Tongue (tissue), 2 donors: ENCODE measurements around the gene TMEM9. TPM values are rescaled to one million over a fixed set of nuclear protein-coding genes. Genes with fewer than 3 reads are reported as not detected.
"Not testable (repeated sequence)": the region's sequence is repeated elsewhere in the genome, so short reads cannot be mapped to it uniquely, and the experiment has no call there.

Source experiments
- DNase-seq: peaks from one replicate; pipeline ENCODE4 v3.0.0-alpha.2; 2015
- total RNA-seq: library from RNA; depleted of rRNA; stranded (reverse); fragments of >200 nt; gene quantifications from one replicate; pipeline ENCODE4 v1.2.3, GENCODE V29; 2014

Gene TMEM9
- total RNA-seq, 1 donor from 2014 or later, result 67.7 TPM

DNA sequence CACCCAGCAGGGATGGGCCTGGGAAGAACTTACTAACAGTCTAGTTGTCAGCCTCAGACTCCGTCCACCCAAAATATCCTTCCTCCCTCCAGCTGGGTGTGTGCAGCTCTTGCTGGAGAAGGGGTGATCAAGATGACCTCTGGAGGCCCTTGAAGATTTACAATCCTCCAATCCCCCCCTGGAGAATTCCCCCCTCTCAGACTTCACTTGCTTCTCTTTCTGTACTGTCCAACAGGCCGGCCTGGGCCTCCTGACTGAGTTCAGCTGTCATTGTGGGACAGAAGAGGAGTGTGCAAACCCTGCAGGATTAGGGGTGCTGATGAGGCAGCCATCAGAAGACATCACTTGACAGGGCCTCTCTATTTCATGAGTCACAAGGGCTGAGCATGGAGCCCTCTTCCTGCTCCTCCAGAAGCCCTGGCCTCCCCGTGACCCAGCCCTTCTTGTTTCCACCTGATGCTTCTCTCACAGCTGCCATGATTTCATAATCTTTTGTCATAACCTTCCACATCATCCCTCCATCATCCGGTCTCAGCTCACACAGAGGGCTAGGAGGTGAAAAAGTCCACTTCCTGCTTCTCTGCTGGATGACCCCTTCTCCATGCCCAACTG, 18.8 kb upstream of the TMEM9 start:
- DNase-seq, result peak; percentile 32

DNA sequence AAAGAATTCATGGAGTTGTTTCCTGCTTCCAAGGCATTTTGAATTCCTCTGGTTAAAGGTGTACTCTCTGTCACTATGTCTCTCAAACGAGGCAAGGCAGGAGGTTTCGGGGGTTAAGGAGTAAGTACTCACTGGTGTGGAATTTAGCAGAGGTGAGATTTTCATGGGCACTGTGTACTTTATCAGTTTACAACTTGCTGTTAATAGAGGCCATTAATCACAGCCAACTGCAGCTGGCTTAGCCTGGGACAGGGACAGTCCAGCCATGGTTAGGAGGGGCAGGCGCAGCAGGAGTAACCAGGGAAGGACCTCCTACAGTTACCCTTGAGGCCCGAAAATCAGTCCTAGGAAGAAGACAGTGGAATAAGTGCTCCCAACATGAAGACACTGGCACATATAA, 18.1 kb upstream of the TMEM9 start:
- no peak for DNase-seq

DNA sequence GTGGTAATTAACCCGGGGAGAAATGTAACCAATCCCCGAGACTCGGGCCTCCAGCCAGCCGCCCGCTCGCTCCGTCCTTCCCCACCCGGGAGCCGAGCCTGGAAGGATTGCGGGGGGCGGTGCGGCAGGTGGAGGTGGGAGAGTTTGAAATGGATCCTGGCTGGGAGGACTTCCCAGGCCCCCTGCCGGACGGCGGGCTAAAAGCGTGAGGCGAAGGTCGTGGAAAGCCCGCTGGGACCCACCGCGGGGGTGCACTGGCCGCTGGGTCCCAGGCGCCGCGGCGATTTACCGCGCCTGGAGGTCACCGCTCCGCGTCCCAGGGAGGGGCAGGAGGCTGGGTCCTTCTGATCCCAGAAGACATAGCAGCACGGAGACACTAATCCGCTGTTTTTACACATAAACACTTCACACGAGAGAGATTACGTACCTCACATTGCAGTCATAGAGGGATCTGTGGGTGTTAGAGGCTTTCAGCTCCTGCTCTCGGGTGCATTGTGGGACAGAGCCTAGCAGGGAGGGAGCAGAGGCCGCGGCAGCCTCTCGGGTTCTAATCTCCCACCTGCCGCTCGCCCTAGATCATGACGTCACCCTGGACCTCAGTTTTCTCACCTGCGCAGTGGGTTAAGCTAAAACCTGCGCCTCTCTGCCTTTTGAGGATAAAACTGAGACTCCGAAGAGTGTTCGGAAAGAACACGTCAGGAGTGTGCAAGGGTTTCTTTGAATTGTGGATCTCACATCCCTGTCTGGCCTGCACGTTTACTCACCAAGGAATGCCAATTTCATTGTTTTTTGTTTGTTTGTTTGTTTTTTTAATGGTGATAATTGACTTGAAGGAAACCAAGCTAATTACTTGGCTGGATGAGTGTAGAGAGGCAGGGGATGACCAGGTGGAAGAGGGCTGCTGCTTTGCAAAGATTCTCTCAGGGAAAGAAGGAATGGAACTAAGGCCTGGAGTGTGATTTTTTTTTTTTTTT, 17.1 kb upstream of the TMEM9 start:
- peak; percentile 68 for DNase-seq

DNA sequence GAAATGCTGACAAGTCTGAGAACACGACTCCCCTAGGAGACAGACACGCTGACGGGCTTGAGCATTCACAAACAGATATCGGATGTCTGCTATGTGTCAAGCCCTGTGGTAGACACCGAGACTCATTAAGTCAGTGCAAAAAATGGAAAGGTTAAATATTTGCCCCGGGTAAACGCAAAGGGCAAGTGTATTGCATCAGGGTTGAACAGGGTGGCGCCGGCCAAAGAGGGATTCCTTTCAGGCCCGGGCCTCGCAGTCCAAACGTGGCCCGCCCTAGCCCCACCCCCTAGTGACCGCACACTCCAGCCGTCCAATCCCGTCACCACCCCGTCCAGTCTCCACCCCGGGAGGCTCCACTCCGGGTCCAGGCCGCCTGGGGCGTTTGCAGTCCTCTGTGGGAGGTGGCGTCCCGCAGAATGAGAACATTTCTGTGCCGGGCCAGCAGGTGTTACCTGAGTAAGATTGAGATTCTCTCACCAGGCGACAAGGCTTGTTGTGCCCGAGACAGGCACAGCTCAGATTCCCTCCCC, 16.3 kb upstream of the TMEM9 start:
- DNase-seq, result peak; percentile 96

DNA sequence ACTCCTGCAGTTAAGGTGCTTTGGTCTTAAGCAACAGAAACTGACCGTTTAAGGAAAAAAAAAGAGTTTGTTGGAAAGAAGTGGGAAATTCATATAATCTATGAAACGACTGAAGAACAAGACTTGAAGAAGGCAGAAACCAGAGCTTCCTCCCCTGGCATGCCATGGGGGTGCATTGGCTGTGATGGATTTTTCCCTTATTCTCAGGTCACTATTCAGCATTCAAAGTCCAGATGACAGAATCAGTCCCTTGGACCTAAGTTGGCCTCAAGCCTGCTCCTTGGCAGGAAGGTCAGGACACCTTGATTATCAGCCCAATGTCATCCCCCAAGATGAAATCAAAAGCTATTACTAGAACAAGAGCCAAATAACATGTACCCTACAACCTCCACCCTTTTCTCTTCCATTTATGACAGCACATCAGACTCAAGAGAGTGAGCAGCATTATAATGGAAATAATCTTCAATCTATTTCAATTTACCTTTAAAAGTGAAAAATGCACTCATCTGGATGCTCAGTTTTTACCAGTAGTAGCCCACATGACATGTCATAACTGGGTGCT, 15.8 kb upstream of the TMEM9 start:
- no peak for DNase-seq

DNA sequence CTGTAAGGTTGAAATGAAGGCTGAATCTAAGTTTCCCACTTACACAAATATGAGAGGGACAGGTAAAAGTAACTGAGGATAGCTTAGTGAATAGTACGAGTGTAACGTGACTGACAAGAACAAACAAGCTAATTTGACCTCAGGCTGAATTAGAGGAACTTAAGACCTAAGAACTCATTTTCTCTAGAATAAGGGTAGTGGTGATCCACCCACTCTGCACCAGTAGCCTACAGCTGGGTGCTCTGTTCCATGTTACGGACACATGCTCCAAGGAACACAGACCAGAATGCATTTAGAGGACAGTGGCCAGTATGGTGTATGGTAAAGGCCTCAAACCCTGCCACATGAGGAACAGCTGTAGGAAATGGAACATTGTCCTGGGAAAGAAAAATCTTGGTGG, 14.9 kb upstream of the TMEM9 start:
- DNase-seq, result no peak

DNA sequence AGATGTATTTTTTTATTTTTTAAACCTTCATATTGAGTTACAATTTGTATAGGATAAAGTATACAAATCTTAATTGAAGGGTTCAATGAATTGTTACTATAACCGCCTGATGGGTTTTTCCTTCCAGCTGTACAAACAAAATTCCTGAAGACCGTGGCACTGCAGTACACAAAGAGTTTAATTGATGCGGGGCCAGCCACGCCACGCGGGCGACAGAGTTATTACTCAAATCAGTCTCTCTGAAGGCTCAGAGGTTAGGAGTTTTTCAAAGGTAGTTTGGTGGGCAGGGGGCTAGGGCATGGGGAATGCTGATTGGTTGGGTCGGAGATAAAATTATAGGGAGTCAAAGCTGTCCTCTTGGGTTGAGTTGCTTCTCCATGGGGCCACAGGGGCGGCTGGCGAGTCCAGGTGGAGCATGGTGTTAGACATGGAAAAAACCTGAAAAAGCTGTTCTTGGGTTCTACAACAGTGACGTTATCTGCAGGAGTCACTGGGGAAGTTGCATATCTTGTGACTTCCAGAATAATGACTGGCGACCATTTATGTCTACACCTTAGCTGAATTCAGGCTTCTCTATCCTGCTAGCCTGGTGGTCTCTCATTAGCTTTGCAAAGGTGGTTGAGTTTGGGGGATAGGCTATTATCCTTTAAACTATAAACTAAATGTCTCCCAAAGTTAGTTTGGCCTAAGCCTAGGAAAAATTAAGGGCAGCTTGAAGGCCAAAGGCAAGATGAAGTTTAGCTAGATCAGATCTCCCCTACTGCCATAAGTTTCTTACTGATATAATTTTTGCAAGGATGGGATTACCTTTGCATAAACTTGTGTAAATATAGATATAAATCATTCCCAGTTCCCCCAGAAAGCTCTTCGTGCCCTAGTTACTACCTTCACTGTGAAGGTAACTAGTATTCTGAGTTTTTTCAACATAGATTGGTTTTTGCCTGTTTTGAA, 13.0 kb upstream of the TMEM9 start:
- no peak for DNase-seq

DNA sequence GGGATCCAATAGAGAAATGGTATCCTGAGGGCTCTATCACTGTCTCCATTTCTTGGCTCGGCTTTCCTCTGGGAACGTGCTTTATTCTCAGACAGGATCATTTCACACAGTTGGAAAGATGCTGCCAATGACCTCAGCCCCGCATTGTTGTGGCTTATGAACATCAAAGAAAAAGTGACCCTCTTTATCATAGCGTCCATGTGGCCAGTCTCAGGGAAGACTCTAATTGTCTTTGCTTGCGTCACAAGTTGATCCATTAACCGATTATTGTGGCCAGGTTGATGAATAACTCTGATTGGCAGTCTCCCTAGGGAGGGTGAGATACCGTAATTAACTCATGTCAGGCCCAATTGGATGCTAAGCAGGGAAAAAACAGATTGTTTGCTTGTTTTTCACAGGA, 10.4 kb upstream of the TMEM9 start:
- DNase-seq, result no peak

DNA sequence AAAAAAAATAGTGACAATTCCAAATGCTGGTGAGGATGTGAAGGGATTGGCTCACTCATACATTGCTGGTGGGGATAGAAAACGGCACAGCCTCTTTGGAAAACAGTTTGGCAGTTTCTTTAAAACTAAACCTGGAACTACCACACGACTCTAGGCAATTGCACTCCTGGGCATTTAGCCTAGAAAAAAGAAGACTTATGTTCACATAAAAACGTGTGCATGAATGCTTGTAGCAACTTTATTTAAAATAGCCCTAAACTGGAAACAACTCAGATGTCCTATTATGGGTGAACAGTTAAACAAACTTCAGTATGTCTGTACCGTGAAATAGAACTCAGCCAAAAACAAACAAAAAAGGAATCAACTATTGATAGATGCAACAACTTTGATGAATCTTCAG, 9.4 kb upstream of the TMEM9 start:
- no peak for DNase-seq

DNA sequence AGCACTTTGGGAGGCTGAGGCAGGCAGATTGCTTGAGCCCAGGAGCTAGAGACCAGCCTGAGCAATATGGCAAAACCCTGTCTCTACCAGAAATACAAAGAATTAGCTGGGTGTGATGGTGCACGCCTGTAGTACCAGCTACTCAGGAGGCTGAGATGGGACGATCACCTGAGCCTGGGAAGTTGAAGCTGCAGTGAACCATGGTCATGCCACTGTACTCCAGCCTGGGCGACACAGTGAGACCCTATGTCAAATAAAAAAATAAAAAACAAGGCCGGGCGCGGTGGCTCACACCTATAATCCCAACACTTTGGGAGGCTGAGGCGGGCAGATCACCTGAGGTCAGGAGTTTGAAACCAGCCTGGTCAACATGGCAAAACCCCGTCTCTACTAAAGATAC, 8.8 kb upstream of the TMEM9 start:
- not testable (repeated sequence) for DNase-seq

DNA sequence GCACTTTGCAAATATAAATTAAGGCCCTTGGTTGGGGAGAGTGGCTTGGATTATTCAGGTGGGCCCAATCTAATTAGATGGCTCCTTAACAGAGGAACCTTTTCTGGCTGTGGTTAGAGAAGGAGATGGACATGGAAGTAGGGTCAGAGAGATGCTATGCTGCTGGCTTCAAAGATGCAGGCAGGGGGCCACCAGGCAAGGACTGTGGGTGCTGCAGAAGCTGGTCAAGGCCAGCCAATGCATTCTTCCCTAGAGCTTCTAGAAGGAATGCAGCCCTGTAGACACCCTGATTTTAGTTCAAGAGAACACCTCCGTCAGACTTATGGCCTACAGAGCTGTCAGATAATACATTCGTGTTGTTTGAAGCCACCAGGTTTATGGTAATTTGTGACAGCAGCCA, 3.7 kb upstream of the TMEM9 start:
- DNase-seq, result no peak

DNA sequence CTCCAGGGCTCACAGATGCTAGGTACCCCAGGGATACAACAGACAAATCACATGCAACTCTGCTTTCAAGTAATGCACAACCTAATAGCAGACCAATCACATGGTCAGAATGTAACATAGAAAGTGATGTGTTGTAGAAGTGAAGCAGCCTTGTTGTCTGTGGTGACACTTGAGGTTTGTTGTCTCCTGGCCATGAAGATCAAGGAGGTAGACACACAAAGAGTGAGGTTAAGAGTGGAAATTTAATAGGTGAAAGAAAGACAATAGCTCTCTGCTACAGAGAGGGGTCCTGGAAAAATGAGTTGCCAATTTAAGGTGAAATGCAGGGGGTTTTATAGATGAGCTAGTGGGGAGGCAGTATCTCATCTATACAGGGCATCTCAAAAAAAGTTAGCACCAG, 2.5 kb upstream of the TMEM9 start:
- DNase-seq, result no peak

DNA sequence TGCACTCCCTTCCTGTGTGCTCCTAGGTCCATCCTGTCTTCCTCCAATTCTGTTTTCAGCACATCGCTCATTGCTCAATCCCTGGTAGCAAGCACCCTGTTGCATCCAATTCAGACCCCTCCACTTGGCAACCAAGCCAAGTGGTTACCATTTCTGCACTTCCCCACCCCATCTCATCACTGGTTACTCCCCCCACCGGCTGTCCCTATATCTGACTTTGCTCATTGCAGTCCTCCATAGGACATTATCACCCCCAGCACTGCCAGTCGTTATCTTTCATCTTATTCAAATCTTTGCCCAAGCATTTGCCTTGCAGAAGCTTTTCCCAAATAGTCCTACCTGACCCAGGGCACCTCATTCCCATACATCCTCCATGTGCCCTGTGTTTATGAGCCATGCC, 2.1 kb upstream of the TMEM9 start:
- no peak for DNase-seq

DNA sequence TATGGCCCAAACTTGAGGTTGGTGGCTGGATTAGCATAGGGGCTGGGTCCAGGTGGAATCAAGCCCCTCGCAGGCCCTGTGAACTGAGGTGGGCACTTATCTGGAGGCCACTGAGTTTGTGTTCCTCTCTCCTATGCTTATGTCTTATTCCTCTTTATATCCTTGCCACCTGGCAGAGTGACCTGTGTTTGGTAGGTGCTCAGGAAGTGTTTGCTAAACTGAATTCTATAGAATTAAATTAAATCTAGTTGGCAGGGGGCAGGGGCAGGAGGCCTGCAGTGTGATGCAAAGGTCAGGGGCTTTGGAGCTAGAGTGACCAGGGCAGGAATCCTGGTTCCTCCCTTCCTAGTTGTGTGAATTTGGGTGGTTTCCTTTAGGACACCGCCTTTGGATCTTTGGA, 1.1 kb upstream of the TMEM9 start:
- no peak for DNase-seq

DNA sequence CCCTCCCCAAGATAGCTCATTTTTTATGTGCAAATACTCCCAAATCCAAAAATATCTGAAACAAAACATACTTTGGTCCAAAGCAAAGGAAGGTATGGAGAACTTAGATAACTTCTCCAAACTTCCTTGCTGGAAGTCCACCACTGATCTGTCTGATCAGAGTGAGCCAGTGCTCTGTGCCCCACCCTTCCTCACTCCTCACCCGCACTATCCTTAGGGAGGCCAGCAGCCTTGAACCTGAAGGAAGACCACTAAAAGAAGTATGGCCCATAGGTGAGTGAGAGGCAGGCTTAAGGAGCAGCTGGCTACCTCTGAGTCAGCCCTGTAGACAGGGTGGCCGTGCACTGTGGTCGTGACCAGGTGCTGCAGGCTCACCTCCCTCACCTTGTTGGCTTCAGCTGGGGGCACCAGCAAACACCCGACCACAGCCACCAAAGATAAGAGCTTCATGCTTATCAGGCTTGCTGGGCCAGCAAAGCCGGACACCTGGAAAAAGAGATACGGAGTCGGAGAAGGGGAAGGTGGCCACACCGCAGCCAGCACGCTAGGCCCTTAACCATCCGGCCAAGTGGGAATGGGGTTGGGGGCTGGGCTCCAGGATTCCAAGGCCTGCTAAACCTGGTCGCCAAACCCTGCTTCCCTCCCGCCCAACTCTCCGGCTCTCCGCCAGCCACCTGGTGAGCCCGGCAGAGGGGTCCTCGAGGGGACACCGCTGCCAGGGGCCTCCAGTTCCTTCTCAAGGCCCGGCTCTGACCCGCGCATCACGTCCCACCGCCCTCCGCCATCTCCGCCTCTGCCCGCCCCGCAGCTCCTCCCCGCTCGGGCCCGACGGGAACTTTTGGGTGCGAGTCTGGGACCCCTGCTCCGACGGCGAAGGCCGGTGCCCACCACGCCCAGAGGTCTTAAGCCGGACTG, 543 bp downstream of the TMEM9 start:
- no peak for DNase-seq

DNA sequence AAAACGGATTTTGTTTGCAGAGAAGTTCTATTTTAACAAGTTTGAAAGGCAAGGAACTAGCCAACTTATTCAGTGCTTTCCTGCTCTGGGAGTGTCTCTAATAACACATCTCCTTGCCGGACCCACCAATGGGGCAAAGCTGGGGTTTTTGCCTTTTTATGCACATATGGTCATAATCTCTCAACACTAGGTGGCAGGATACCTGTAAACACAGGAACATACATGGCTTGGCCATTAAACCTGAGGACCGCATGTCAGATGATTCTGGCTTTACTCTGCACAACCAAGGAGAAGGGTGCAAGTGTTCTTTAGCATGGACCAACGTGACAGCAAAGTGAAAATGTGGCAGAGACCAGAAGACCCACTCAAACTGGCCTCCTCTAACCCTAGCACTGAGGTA, 4.9 kb downstream of the TMEM9 start:
- no peak for DNase-seq

DNA sequence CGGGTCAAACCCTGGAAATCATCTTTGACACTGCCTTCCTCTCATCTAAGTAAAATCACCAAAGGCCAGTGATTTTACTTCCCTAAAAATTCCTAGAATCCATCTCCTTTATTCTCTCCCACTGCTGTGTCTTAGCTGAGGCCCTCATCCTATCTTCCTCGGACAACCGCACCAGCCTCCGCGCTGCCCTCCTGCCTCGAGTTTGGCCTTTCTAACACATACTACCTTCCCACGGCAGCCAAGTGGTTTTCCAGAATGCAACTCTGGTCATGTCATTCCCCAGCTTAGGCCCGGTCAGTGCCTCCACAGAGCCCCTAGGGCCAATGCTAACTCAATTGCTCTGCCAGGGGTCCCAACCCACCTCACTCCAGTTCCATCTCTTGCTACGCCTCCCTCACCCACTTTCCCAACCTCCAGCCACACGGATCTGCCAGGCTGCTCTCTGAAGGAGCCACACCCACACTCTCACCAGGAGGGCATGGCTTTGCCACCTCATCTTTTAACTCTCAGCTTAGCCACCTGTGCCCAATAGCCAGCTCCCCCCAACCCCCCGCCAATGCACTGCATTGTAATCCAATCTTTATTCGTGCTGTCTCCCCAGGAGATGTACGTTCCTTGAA, 6.8 kb downstream of the TMEM9 start:
- no peak for DNase-seq

DNA sequence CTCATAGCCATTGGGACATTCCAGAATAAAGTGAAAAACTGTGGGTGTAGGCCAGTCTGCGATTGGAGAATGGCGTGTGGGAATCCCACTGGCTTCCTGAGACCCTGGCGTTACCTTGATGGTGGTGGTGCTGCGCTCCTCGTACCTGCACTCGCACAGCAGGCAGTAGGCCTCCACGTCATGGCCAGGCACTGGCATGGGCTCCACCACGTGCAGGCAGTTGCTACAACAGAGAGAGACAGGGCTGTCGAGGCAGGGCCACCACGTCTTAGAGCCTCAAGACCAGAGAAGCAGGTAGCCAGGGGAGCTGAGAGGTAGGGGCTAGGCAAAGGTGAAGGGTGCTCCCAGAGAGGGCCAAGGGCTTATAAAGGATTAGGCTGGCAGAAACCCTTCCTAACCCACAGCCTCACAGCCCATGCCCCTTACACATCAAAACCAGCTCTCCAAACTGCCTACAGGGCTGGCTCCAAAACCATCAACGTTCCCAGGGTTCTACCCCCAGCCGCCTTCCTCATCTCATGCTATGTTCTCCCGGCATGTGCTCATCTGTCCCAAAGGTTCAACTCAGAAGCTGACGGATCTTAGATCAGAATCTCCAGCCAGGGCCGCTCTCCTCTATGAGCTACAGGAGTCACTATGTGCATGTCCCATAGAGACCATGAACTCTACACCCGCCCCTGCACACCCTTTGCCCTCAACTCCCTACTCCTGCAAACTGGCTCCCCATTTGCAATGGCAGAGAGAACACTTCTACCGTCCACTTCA, 7.5 kb downstream of the TMEM9 start:
- DNase-seq, result no peak

DNA sequence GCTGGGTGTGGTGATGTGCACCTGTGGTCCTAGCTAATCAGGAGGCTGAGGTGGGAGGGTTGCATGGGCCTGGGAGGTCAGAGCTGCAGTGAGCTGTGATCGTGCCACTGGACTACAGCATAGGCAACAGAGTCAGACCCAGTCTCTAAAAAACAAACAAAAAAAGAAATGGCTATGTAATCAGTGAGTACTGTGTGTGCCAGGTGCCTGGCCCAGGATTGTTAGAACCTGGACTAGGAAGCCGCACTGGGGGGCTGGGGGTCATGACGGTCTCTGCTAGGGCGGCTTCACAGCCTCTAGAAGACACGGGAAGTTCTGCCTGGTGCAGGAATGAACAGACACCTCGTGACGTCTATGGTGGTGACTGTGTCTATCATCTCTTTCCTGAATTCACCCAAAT, 8.5 kb downstream of the TMEM9 start:
- no peak for DNase-seq

DNA sequence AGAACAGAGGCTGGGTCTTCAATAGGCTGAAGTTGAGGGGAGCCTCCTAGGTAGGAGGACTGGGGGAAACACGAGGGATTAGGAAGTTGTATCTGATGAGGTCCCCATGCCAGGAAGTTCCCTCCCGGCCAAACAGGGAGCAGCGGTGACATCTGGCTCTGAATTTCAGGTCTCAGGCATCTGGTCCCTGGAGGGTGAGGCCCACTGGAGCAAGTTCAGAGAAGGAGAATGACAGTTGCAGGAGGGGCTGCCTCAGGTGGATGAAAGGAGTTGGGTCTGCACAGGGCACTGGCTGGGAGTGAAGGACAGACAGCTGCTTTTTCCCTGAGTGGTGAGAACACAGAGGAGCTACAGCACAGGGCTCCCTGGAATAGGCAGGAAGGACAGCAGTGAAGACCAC, 9.1 kb downstream of the TMEM9 start:
- no peak for DNase-seq
